ENCODE measurements around the gene NOX5.

Gene NOX5

GRCh38 chr15:69084404-69085030 is 70.0 kb downstream of the NOX5 start:
- no peak for DNase-seq

- no peak for DNase-seq
Measured at GRCh38 chr15:69085325-69086081, 71.0 kb downstream of the NOX5 start.

GRCh38 chr15:69086427-69087204 is 72.1 kb downstream of the NOX5 start:
- DNase-seq = no peak

- DNase-seq = no peak
Measured at GRCh38 chr15:69087366-69087976, 73.0 kb downstream of the NOX5 start.

GRCh38 chr15:69088300-69088965 is 73.9 kb downstream of the NOX5 start:
- DNase-seq = no peak

- no peak for DNase-seq
Measured at GRCh38 chr15:69089258-69089657, 74.8 kb downstream of the NOX5 start.

GRCh38 chr15:69090197-69090948 is 75.9 kb downstream of the NOX5 start:
- no peak for DNase-seq

GRCh38 chr15:69091654-69092053 is 77.2 kb downstream of the NOX5 start:
- DNase-seq = no peak

- DNase-seq = no peak
Measured at GRCh38 chr15:69092159-69092558, 77.7 kb downstream of the NOX5 start.

GRCh38 chr15:69093127-69093526 is 78.6 kb downstream of the NOX5 start:
- DNase-seq = no peak

- DNase-seq = no peak
Measured at GRCh38 chr15:69093614-69094013, 79.1 kb downstream of the NOX5 start.

- DNase-seq = no peak
Measured at GRCh38 chr15:69094124-69094921, 79.8 kb downstream of the NOX5 start.

GRCh38 chr15:69095274-69095673 is 80.8 kb downstream of the NOX5 start:
- no peak for DNase-seq

- DNase-seq = no peak
Measured at GRCh38 chr15:69096196-69096595, 81.7 kb downstream of the NOX5 start.

- DNase-seq = no peak
Measured at GRCh38 chr15:69096626-69097025, 82.1 kb downstream of the NOX5 start.

- no peak for DNase-seq
Measured at GRCh38 chr15:69098771-69099170, 84.3 kb downstream of the NOX5 start.

- no peak for DNase-seq
Measured at GRCh38 chr15:69099941-69100340, 85.4 kb downstream of the NOX5 start.

GRCh38 chr15:69100821-69101220 is 86.3 kb downstream of the NOX5 start:
- DNase-seq = no peak

GRCh38 chr15:69104050-69104750 is 89.7 kb downstream of the NOX5 start:
- no peak for DNase-seq

- no peak for DNase-seq
Measured at GRCh38 chr15:69105451-69105985, 91.0 kb downstream of the NOX5 start.

Measured in activated T-cell treated with anti-CD3 and anti-CD28 coated beads, Interleukin-2, amount 50 U/mL, for 48 hours (primary cell).